Measurements from ENCODE around the gene PCDH8. TPM values are rescaled to one million over a fixed set of nuclear protein-coding genes. Genes with fewer than 3 reads are reported as not detected.

Gene PCDH8
- total and polyA plus RNA-seq, 10 of the 15 experiments (the other 5 are each of a cell fraction or from before 2014, with no cell fraction given), result 0.03 to 0.86 (median 0.45) TPM; not detected in 1

- FAIRE-seq, result no peak
- in situ Hi-C loops (cut with MboI) (no loop called here), intact Hi-C loops (cut with micrococcal nuclease; ENCODE audit: unreplicated experiment) (no loop called here)
- ChIA-PET SMC1A (ENCODE audit: uncharacterized antibody, unreplicated experiment) (interaction anchor here (0.7 to 2.0 kb wide), 2 partner anchors 9 to 99 kb away, joined by 3 to 7 read pairs; no protein-coding TSS in a partner anchor), CTCF (interaction anchor here (1.0 to 1.9 kb wide), 4 partner anchors 9 to 98 kb away, joined by 3 to 5 read pairs (median 4); no protein-coding TSS in a partner anchor), RAD21 (ENCODE audit: unreplicated experiment) (no interaction called here), POLR2A (interaction anchor here (0.7 kb wide), 1 partner anchor 39 kb away, joined by 3 read pairs; no protein-coding TSS in a partner anchor)
- peaks cover 2% of the 10 kb centered on the region; the same call in 1 of the 3 replicates for H3K9me3 ChIP-seq (replicated peaks; ENCODE audit: control insufficient read depth, insufficient read depth, low read length)
- no peak for ATAC-seq
- 16% methylated on average over 4 of the region's 4 CpGs for WGBS (ENCODE audit: insufficient coverage, insufficient replicate concordance, low lambda C conversion rate, missing lambda C conversion rate)
- H3K4me1 ChIP-seq (ENCODE audit: control insufficient read depth, insufficient read depth, low read length), result peaks cover 8% of the 10 kb centered on the region; the same call in 1 of the 2 replicates
- BruUV-seq (replicated peaks), result no TSS peak
- no peak overlapping the region for H3K4me2 ChIP-seq (ENCODE audit: control insufficient read depth, insufficient read depth)
- H3K36me3 ChIP-seq (ENCODE audit: control insufficient read depth in 2 of 2, insufficient read depth in 2 of 2, low read length in 1 of 2), result no peaks in the 10 kb centered on the region
- no peaks in the 10 kb centered on the region for H3K27me3 ChIP-seq (replicated peaks in 1 of 2; ENCODE audit: control insufficient read depth in 2 of 2, insufficient read depth in 2 of 2, low read length in 1 of 2)
- no peak overlapping the region for H2AFZ ChIP-seq (ENCODE audit: control insufficient read depth, low read depth, low read length)
- H3K79me2 ChIP-seq (ENCODE audit: control insufficient read depth, insufficient read depth, low read length), result no peaks in the 10 kb centered on the region
- no peak overlapping the region for H3K9ac ChIP-seq (ENCODE audit: control insufficient read depth, insufficient read depth, low read length)
- TF ChIP-seq EZH2 (IDR thresholded peaks at IDR 0.05; ENCODE audit: borderline replicate concordance, control insufficient read depth, low read depth, low read length) (no peak), RFX5 (IDR thresholded peaks at IDR 0.05; ENCODE audit: low read depth, low read length) (no peak), ZNF592 (IDR thresholded peaks at IDR 0.05) (no peak), NFXL1 (IDR thresholded peaks at IDR 0.05; ENCODE audit: borderline replicate concordance) (no peak), SMARCA5 (IDR thresholded peaks at IDR 0.05) (no peak), PAX8 (IDR thresholded peaks at IDR 0.05) (no peak), CREB1 (IDR thresholded peaks at IDR 0.05; ENCODE audit: low read depth) (no peak), E2F4 (IDR thresholded peaks at IDR 0.05; ENCODE audit: low read depth, low read length) (no peak), SREBF2 (IDR thresholded peaks at IDR 0.05; ENCODE audit: low read length) (no peak), NFYA (IDR thresholded peaks at IDR 0.05; ENCODE audit: borderline replicate concordance, low read depth, low read length) (no peak)
- no peak for DNase-seq (ENCODE audit: low read depth, low spot score)
- H3K4me3 ChIP-seq, result no peak overlapping the region
- H3K27ac ChIP-seq (ENCODE audit: control insufficient read depth, insufficient read depth), result no peak overlapping the region
- no peaks in the 10 kb centered on the region for H4K20me1 ChIP-seq (ENCODE audit: control insufficient read depth, insufficient read depth)
Observed at GRCh38 chr13:52869621-52870020, 21.2 kb upstream of the PCDH8 start.

Measured in GM12878 (cell line).